ENCODE results near the gene POLR2J2. TPM values are rescaled to one million over a fixed set of nuclear protein-coding genes. Genes with fewer than 3 reads are reported as not detected.
"Not testable (repeated sequence)": the region's sequence is repeated elsewhere in the genome, so short reads cannot be mapped to it uniquely, and the experiment has no call there.

The POLR2J2 gene
- total RNA-seq, 2 experiments from 2014 or later = 8.4 to 8.8 TPM

DNA sequence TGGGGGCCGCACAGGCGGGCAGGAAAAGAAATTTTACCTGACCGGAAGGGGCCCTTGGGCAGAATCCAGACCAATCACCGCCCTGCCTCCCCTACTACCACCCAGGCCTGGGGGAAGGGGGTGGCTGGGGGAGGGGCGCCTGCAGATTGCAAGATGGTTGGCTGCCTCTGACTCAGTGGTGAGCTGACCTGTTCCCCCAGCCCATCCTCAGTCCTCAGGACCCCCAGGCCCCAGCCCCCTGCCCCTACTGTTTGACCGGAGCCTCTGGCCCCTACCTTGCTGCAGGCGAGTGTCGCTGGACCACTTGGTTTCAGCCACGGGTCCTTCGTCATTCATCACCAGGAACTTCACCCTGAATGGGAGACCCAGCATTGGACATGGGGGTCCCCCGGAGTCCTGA lies 32.6 kb downstream of the POLR2J2 start:
- H3K36me3 Mint-ChIP-seq (ENCODE audit: low read depth); CTCF ChIA-PET; DNase-seq; POLR2A ChIA-PET; H3K27me3 Mint-ChIP-seq; H3K4me1 Mint-ChIP-seq; H3K27ac Mint-ChIP-seq; H3K4me3 Mint-ChIP-seq; H3K9me3 Mint-ChIP-seq: not testable (repeated sequence)

GRCh38 chr7:102636956-102637355 lies 34.5 kb downstream of the POLR2J2 start:
- H3K4me3 Mint-ChIP-seq; H3K9me3 Mint-ChIP-seq; H3K27me3 Mint-ChIP-seq; POLR2A ChIA-PET; DNase-seq; H3K36me3 Mint-ChIP-seq (ENCODE audit: low read depth); H3K4me1 Mint-ChIP-seq; CTCF ChIA-PET; H3K27ac Mint-ChIP-seq: not testable (repeated sequence)

- H3K4me1 Mint-ChIP-seq; CTCF ChIA-PET; DNase-seq; H3K36me3 Mint-ChIP-seq (ENCODE audit: low read depth); POLR2A ChIA-PET; H3K9me3 Mint-ChIP-seq; H3K27me3 Mint-ChIP-seq; H3K27ac Mint-ChIP-seq; H3K4me3 Mint-ChIP-seq: not testable (repeated sequence)
Observed at GRCh38 chr7:102635354-102635753, 36.1 kb downstream of the POLR2J2 start.

- CTCF ChIA-PET; DNase-seq; H3K36me3 Mint-ChIP-seq (ENCODE audit: low read depth); H3K4me3 Mint-ChIP-seq; H3K27me3 Mint-ChIP-seq; H3K9me3 Mint-ChIP-seq; H3K4me1 Mint-ChIP-seq; H3K27ac Mint-ChIP-seq; POLR2A ChIA-PET: not testable (repeated sequence)
Observed at GRCh38 chr7:102634299-102634698, 37.2 kb downstream of the POLR2J2 start.

- DNase-seq; H3K27ac Mint-ChIP-seq; H3K4me3 Mint-ChIP-seq; POLR2A ChIA-PET; H3K36me3 Mint-ChIP-seq (ENCODE audit: low read depth); H3K4me1 Mint-ChIP-seq; CTCF ChIA-PET; H3K27me3 Mint-ChIP-seq; H3K9me3 Mint-ChIP-seq: not testable (repeated sequence)
Observed at GRCh38 chr7:102630622-102631021, 40.8 kb downstream of the POLR2J2 start.

GRCh38 chr7:102627271-102627904 lies 44.1 kb downstream of the POLR2J2 start:
- DNase-seq; H3K36me3 Mint-ChIP-seq (ENCODE audit: low read depth); H3K9me3 Mint-ChIP-seq; H3K4me1 Mint-ChIP-seq; CTCF ChIA-PET; POLR2A ChIA-PET; H3K27me3 Mint-ChIP-seq; H3K27ac Mint-ChIP-seq; H3K4me3 Mint-ChIP-seq: not testable (repeated sequence)

DNA sequence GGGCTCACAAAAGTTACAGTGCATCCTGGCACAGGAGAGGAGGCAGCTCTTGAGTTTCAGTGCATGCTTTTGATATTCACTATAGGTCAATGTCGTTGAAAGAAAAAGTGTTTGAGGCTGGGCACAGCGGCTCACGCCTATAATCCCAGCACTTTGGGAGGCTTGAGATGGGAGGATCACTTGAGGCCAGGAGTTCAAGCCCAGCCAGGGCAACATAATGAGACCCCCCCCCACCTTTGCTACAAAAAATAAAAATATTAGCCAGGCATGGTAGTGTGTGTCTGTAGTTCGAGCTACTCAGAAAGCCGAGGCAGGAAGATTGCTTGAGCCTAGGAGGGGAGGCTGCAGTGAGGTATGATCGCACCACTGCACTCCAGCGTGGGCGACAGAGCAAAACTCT lies 53.3 kb downstream of the POLR2J2 start:
- H3K4me1 Mint-ChIP-seq; H3K27ac Mint-ChIP-seq; H3K27me3 Mint-ChIP-seq; CTCF ChIA-PET; H3K36me3 Mint-ChIP-seq (ENCODE audit: low read depth); H3K4me3 Mint-ChIP-seq; POLR2A ChIA-PET; DNase-seq; H3K9me3 Mint-ChIP-seq: not testable (repeated sequence)

GRCh38 chr7:102616507-102617125 lies 54.8 kb downstream of the POLR2J2 start, which contains the start of gene RASA4:
RASA4 (minus strand) TSS chr7:102616756; CDS start chr7:102616689, 67 bp downstream.
- H3K4me3 Mint-ChIP-seq; H3K4me1 Mint-ChIP-seq; H3K36me3 Mint-ChIP-seq (ENCODE audit: low read depth); POLR2A ChIA-PET; H3K27me3 Mint-ChIP-seq; H3K27ac Mint-ChIP-seq; DNase-seq; CTCF ChIA-PET; H3K9me3 Mint-ChIP-seq: not testable (repeated sequence)

Other genes starting within 250 kb of the POLR2J2 start
- gene ORAI2, start 238.1 kb downstream of the POLR2J2 start, total RNA-seq = 10 to 100 TPM; 59.5 to 61.9 TPM
- gene ALKBH4, start 206.8 kb downstream of the POLR2J2 start, total RNA-seq = 10 to 100 TPM in 1 of 2 experiments, 1 to 10 TPM in 1; 9.4 to 10.4 TPM
- gene LRWD1, start 206.7 kb downstream of the POLR2J2 start, total RNA-seq = 10 to 100 TPM; 19.5 to 19.8 TPM
- 10 to 100 TPM; 41.7 to 46.5 TPM for gene POLR2J, start 192.7 kb downstream of the POLR2J2 start, total RNA-seq
- 1 to 10 TPM; 8.7 to 9.6 TPM for gene RASA4B, start 153.9 kb downstream of the POLR2J2 start, total RNA-seq
- gene UPK3BL2, start 128.0 kb downstream of the POLR2J2 start, total RNA-seq = 10 to 100 TPM; 13.2 to 14.0 TPM
- under 1 TPM in 1 of 2 experiments, not detected in 1; 0.15 TPM for gene SPDYE2, start 120.4 kb downstream of the POLR2J2 start, total RNA-seq
- 10 to 100 TPM; 24.9 to 25.0 TPM for gene POLR2J3, start 99.1 kb downstream of the POLR2J2 start, total RNA-seq
- 10 to 100 TPM; 26.6 to 27.8 TPM for gene RASA4, start 54.9 kb downstream of the POLR2J2 start, total RNA-seq
- 10 to 100 TPM; 12.2 to 13.9 TPM for gene UPK3BL1, start 28.9 kb downstream of the POLR2J2 start, total RNA-seq
- gene SPDYE2B, start 21.3 kb downstream of the POLR2J2 start, total RNA-seq = under 1 TPM in 1 of 2 experiments, not detected in 1; 0.15 TPM
- 1 to 10 TPM; 6.1 to 7.2 TPM for gene FAM185A, start 77.3 kb upstream of the POLR2J2 start, total RNA-seq
- gene LRRC17, start 241.3 kb upstream of the POLR2J2 start, total RNA-seq = under 1 TPM in 1 of 2 experiments, not detected in 1; 0.15 TPM

Measured in activated CD4-positive, alpha-beta memory T cell treated with anti-CD3 and anti-CD28 coated beads, Interleukin-2, amount 10 ng/mL, durations not matched to agents 7 days and 5 days (primary cell).